Small intestine (tissue), 7 donors: ENCODE results near the gene FAM98C. TPM values are rescaled to one million over a fixed set of nuclear protein-coding genes. Genes with fewer than 3 reads are reported as not detected.
"Not testable (repeated sequence)": the region's sequence is repeated elsewhere in the genome, so short reads cannot be mapped to it uniquely, and the experiment has no call there.

ENCODE experiments used
- DNase-seq, 2 donors: peaks; one replicate each; pipeline versions ENCODE4 v3.0.0 to v3.0.0-alpha.2; 2013
- FAIRE-seq: peaks from 2 replicates; lab custom pipeline; 2012; peaks lifted over from hg19 to GRCh38; lab: Jason Lieb, UNC
- H3K27ac ChIP-seq, 3 donors: one replicate each; pipeline ENCODE4 v1.5.1; 2013; ENCODE audit warnings: low read length in 2 of 3, mild to moderate bottlenecking in 2 of 3, control low read depth in 1 of 3, inconsistent platforms in 1 of 3, low read depth in 1 of 3, moderate library complexity in 1 of 3
- H3K27me3 ChIP-seq, 3 donors: one replicate each; pipeline ENCODE4 v1.6.1; 2013; ENCODE audit warnings: low read length in 3 of 3, inconsistent platforms in 1 of 3; ENCODE audit not compliant: control insufficient read depth in 3 of 3, insufficient read depth in 3 of 3
- H3K36me3 ChIP-seq, 3 donors: one replicate each; pipeline ENCODE4 v1.6.1; 2013; ENCODE audit warnings: low read length in 3 of 3, inconsistent platforms in 1 of 3, low read depth in 1 of 3, mild to moderate bottlenecking in 1 of 3, moderate library complexity in 1 of 3; ENCODE audit not compliant: control insufficient read depth in 3 of 3, insufficient read depth in 2 of 3
- H3K4me1 ChIP-seq, 3 donors: one replicate each; pipeline ENCODE4 v1.6.1; 2013; ENCODE audit warnings: low read length in 2 of 3, inconsistent platforms in 1 of 3, low read depth in 1 of 3, mild to moderate bottlenecking in 1 of 3, moderate library complexity in 1 of 3; ENCODE audit not compliant: control insufficient read depth in 3 of 3, insufficient read depth in 2 of 3
- H3K4me3 ChIP-seq, 3 donors: one replicate each; pipeline ENCODE4 v1.5.1; 2013; ENCODE audit warnings: low read length in 3 of 3, control low read depth in 1 of 3, inconsistent platforms in 1 of 3, low read depth in 1 of 3, mild to moderate bottlenecking in 1 of 3, moderate library complexity in 1 of 3
- H3K9me3 ChIP-seq, 2 donors: one replicate each; pipeline ENCODE4 v1.6.1; 2013; ENCODE audit warnings: low read depth in 1 of 2, low read length in 1 of 2; ENCODE audit not compliant: control insufficient read depth in 2 of 2, insufficient read depth in 1 of 2
- WGBS, 3 donors: extraction: QIAGEN DNeasy Blood & Tissue Kit; methylation state at CpG; one replicate each; pipeline ENCODE4 v1.1.7; 2013; 5-methylcytosine and 5-hydroxymethylcytosine counted together
- polyA plus RNA-seq, 4 donors: library from polyadenylated mRNA; stranded (reverse) in 3 of 4; unstranded in 1 of 4; fragments of 200-250 nt in 3 of 4; fragments of 120-200 nt in 1 of 4; gene quantifications; one replicate each; pipeline versions ENCODE4 v1.2.1 to v1.2.3, GENCODE V29; 2013
- donor health status: healthy with polysubstance abuse.
- donor health status: control.
- donor health status: control.
- donor health status: Bipolar disorder and iron deficiency.
- donor health status: healthy.

FAM98C gene
- polyA plus RNA-seq, 4 donors: 23.6 to 47.2 (median 38.6) TPM

DNA sequence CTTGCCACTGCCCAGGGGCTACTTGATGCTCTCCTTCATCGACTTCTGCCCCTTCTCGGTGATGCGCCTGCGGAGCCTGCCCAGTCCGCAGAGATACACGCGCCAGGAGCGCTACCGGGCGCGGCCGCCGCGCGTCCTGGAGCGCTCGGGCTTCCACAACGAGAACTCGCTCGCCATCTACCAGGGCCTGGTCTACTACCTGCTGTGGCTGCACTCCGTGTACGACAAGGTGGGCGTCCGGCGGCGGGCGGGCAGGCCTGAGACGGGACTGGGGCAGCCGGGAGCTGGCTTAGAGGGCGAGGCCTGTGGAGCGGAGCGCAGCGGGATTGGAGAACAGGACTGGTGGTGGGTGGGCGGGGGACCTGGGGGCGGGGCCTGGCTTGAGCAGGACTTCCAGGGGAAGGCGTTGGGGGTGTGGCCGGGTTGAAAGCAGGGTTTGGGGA, 41.2 kb upstream of the FAM98C start:
- H3K4me1 ChIP-seq: peaks cover 0 to 15% (median 0%) of the 10 kb centered on the region in 3 donors
- DNase-seq: peak; percentile 62 to 84
- 0 to 1% (median 1%) methylated on average over 21 to 37 of the region's 37 CpGs for WGBS, 3 donors
- peaks cover 0 to 10% of the 10 kb centered on the region in 2 donors for H3K9me3 ChIP-seq
- FAIRE-seq: no peak
- peak overlapping the region in 2 of 3 donors; percentile 47 to 50 for H3K4me3 ChIP-seq
- H3K27me3 ChIP-seq: peaks cover 0 to 48% (median 0%) of the 10 kb centered on the region in 3 donors
- no peaks in the 10 kb centered on the region for H3K36me3 ChIP-seq
- H3K27ac ChIP-seq: no peak overlapping the region

- H3K9me3 ChIP-seq: peaks cover 0 to 10% of the 10 kb centered on the region in 2 donors
- H3K36me3 ChIP-seq: no peaks in the 10 kb centered on the region
- peak overlapping the region in 2 of 3 donors; percentile 2 to 59 for H3K27ac ChIP-seq
- FAIRE-seq (no peak), DNase-seq (peak; percentile 63 to 66)
- H3K27me3 ChIP-seq: peaks cover 0 to 44% (median 0%) of the 10 kb centered on the region in 3 donors
- H3K4me1 ChIP-seq: peaks cover 0 to 15% (median 0%) of the 10 kb centered on the region in 3 donors
- 1 to 2% (median 2%) methylated on average over 62 to 68 of the region's 68 CpGs for WGBS, 3 donors
- peak overlapping the region; percentile 38 to 50 (median 47) for H3K4me3 ChIP-seq
Observed at GRCh38 chr19:38362076-38362945, 40.6 kb upstream of the FAM98C start.

DNA sequence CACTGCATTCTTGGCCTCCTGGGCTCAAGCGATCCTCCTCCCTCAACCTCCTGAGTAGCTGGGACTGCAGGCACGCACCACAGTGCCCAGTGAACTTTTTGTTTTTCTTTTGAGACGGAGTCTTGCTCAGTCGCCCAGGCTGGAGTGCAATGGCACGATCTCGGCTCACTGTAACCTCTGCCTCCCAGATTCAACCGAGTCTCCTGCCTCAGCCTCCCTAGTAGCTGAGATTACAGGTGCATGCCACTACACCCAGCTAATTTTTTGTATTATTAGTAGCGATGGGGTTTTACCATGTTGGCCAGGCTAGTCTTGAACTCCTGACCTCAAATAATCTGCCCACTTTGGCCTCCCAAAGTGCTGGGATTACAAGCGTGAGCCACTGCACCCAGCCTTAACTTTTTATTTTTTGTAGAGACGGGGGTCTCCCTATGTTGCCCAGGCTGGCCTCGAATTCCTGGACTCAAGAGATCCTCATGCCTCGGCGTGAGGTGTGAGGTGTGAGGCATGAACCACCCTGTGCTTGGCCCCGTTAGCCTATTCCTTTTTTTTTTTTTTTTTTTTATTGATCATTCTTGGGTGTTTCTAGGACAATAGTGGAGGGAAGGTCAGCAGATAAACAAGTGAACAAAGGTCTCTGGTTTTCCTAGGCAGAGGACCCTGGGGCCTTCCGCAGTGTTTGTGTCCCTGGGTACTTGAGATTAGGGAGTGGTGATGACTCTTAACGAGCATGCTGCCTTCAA, 39.8 kb upstream of the FAM98C start:
- peaks cover 0 to 15% (median 0%) of the 10 kb centered on the region in 3 donors for H3K4me1 ChIP-seq
- not testable (repeated sequence) for DNase-seq, H3K27ac ChIP-seq, FAIRE-seq, H3K36me3 ChIP-seq
- H3K27me3 ChIP-seq: peaks cover 0 to 40% (median 0%) of the 10 kb centered on the region in 3 donors
- H3K9me3 ChIP-seq: peaks cover 0 to 10% of the 10 kb centered on the region in 2 donors
- 57 to 73% (median 67%) methylated on average over 14 to 15 of the region's 16 CpGs for WGBS, 3 donors
- peak overlapping the region in 1 of 3 donors; percentile 47 for H3K4me3 ChIP-seq

- no peaks in the 10 kb centered on the region for H3K36me3 ChIP-seq
- FAIRE-seq (no peak), DNase-seq (no peak)
- WGBS, 3 donors: 70 to 77% (median 75%) methylated on average over 12 of the region's 12 CpGs
- H3K4me3 ChIP-seq: no peak overlapping the region
- peaks cover 0 to 2% (median 0%) of the 10 kb centered on the region in 3 donors for H3K27me3 ChIP-seq
- H3K9me3 ChIP-seq: peaks cover 0 to 10% of the 10 kb centered on the region in 2 donors
- H3K27ac ChIP-seq: no peak overlapping the region
- H3K4me1 ChIP-seq: peaks cover 0 to 9% (median 0%) of the 10 kb centered on the region in 3 donors
Observed at GRCh38 chr19:38367041-38367440, 35.9 kb upstream of the FAM98C start.

DNA sequence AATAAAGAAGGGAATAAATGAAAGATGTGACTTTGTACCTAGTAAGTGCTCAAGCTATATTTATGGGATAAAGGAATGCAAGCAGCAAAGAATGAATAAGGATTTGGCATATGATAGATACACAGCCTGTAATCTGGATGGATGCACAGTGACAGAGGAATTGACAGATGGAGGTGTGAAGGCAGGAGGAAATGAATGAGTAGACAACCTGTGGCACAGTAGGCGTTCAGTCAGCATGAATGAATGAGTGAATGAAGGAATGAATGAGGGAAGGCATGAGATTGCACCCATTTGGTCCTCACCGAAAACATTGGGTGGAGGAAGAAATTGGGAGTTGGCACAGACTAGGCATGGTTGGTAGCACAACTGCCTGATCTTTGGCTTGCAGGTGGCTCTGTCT, 33.3 kb upstream of the FAM98C start:
- no peak for DNase-seq
- H3K9me3 ChIP-seq: peaks cover 0 to 8% of the 10 kb centered on the region in 2 donors
- no peaks in the 10 kb centered on the region for H3K36me3 ChIP-seq
- no peak for FAIRE-seq
- 87 to 89% (median 88%) methylated on average over 2 of the region's 2 CpGs for WGBS, 3 donors
- no peaks in the 10 kb centered on the region for H3K4me1 ChIP-seq
- no peaks in the 10 kb centered on the region for H3K27me3 ChIP-seq
- H3K4me3 ChIP-seq: no peak overlapping the region
- H3K27ac ChIP-seq: no peak overlapping the region

DNA sequence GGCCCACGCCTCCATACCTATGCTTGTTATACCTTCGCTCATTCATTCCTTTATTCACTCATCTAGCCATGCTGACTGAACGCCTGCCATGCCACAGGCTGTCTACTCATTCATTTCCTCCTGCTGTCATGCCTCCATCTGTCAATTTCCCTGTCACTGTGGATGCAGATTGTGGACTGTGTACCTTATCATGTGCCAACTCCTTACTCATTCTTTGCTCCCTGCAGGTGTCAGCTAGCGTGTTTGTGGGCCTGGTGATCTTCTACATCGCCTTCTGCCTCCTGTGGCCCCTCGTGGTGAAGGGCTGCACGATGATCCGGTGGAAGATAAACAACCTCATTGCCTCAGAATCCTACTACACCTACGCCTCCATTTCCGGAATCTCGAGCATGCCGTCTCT, 32.6 kb upstream of the FAM98C start:
- H3K27ac ChIP-seq: no peak overlapping the region
- H3K27me3 ChIP-seq: no peaks in the 10 kb centered on the region
- peaks cover 0 to 2% (median 0%) of the 10 kb centered on the region in 3 donors for H3K36me3 ChIP-seq
- FAIRE-seq (no peak), DNase-seq (peak; percentile 25 to 76)
- no peak overlapping the region for H3K4me3 ChIP-seq
- peaks cover 0 to under 1% (median 0%) of the 10 kb centered on the region in 3 donors for H3K4me1 ChIP-seq
- WGBS, 3 donors: 26 to 61% (median 37%) methylated on average over 12 of the region's 12 CpGs
- H3K9me3 ChIP-seq: peaks cover 0 to 1% of the 10 kb centered on the region in 2 donors

GRCh38 chr19:38371081-38371480, 31.8 kb upstream of the FAM98C start:
- no peak for DNase-seq
- H3K36me3 ChIP-seq: peaks cover 0 to 6% (median 0%) of the 10 kb centered on the region in 3 donors
- no peak overlapping the region for H3K27ac ChIP-seq
- WGBS, 3 donors: 74 to 81% (median 76%) methylated on average over 6 of the region's 6 CpGs
- H3K27me3 ChIP-seq: no peaks in the 10 kb centered on the region
- FAIRE-seq: no peak
- peaks cover 0 to 8% (median 5%) of the 10 kb centered on the region in 3 donors for H3K4me1 ChIP-seq
- H3K9me3 ChIP-seq: no peaks in the 10 kb centered on the region
- no peak overlapping the region for H3K4me3 ChIP-seq

DNA sequence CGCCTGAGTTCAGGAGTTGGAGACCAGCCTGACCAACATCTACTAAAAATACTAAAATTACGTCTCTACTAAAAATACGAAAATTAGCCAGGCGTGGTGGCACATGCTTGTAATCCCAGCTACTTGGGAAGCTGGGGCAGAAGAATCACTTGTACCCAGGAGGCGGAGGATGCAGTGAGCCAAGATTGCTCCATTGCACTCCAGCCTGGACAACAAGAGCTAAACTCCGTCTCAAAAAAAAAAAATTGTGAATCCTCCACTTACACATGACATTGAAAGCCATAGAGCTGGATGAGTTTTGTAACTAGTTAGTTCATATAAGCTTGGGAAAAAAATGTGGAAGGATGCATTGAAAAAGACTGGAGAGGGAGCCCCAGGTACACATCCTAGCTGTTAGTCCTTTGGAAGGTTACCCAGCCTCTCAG, 29.0 kb upstream of the FAM98C start:
- FAIRE-seq: no peak
- WGBS, 3 donors: 65 to 69% (median 67%) methylated on average over 6 of the region's 6 CpGs
- no peak for DNase-seq

More for the DNA sequence above, 29.0 kb upstream of the FAM98C start:
- Histone ChIP-seq H3K27ac (peak overlapping the region; percentile 81 to 90 (median 82)), H3K4me3 (peak overlapping the region in 2 of 3 donors; percentile 31 to 42), H3K9me3 (no peaks in the 10 kb centered on the region), H3K36me3 (peaks cover 1 to 28% (median 2%) of the 10 kb centered on the region in 3 donors), H3K4me1 (peaks cover 0 to 14% (median 5%) of the 10 kb centered on the region in 3 donors), H3K27me3 (no peaks in the 10 kb centered on the region)
